H9 (cell line): ENCODE data around the gene GALNT17. TPM values are rescaled to one million over a fixed set of nuclear protein-coding genes. Genes with fewer than 3 reads are reported as not detected.

Source experiments
- DNase-seq: peaks from one replicate; pipeline ENCODE4 v3.0.0-alpha.2; 2017
- H2AFZ ChIP-seq: one replicate; pipeline ENCODE4 v1.6.1; 2013; ENCODE audit warnings: mild to moderate bottlenecking, low read length, control low read depth, moderate library complexity
- H2AK5ac ChIP-seq: 2 replicates; pipeline ENCODE4 v1.6.1; 2013; ENCODE audit warnings: low read length, control low read depth, mixed read lengths; ENCODE audit not compliant: insufficient read length
- H2BK120ac ChIP-seq: one replicate; pipeline ENCODE4 v1.6.1; 2013; ENCODE audit warnings: low read depth, mild to moderate bottlenecking, low read length, control low read depth, inconsistent platforms; ENCODE audit not compliant: poor library complexity, severe bottlenecking
- H2BK12ac ChIP-seq: 2 replicates; pipeline ENCODE4 v1.6.1; 2013; ENCODE audit warnings: low read length, control low read depth, mixed read lengths, low read depth; ENCODE audit not compliant: insufficient read length
- H2BK15ac ChIP-seq: 2 replicates; pipeline ENCODE4 v1.6.1; 2013; ENCODE audit warnings: low read depth, low read length, control low read depth
- H2BK20ac ChIP-seq: one replicate; pipeline ENCODE4 v1.6.1; 2013; ENCODE audit warnings: low read depth, mild to moderate bottlenecking, low read length, control low read depth, inconsistent platforms; ENCODE audit not compliant: poor library complexity, severe bottlenecking
- H2BK5ac ChIP-seq: 2 replicates; pipeline ENCODE4 v1.6.1; 2013; ENCODE audit warnings: low read length, control low read depth, mixed read lengths; ENCODE audit not compliant: insufficient read length
- H3K14ac ChIP-seq: 2 replicates; pipeline ENCODE4 v1.6.1; 2013; ENCODE audit warnings: low read length, control low read depth; ENCODE audit not compliant: insufficient read depth
- H3K18ac ChIP-seq: 2 replicates; pipeline ENCODE4 v1.6.1; 2013; ENCODE audit warnings: low read depth, mild to moderate bottlenecking, mixed read lengths, low read length, control low read depth; ENCODE audit not compliant: insufficient read length
- H3K23ac ChIP-seq: 2 replicates; pipeline ENCODE4 v1.6.1; 2013; ENCODE audit warnings: low read length, control low read depth, mixed read lengths, low read depth; ENCODE audit not compliant: insufficient read length
- H3K23me2 ChIP-seq: 2 replicates; pipeline ENCODE4 v1.6.1; 2013; ENCODE audit warnings: low read depth, mild to moderate bottlenecking, mixed read lengths, low read length, control low read depth; ENCODE audit not compliant: insufficient read length, poor library complexity, severe bottlenecking
- H3K27ac ChIP-seq: 2 replicates; pipeline ENCODE4 v1.5.1; 2013; ENCODE audit warnings: low read length, control low read depth, mixed read lengths, low read depth; ENCODE audit not compliant: insufficient read length
- H3K27me3 ChIP-seq: 2 replicates; pipeline ENCODE4 v1.6.1; 2013; ENCODE audit warnings: low read length, control low read depth, inconsistent platforms; ENCODE audit not compliant: insufficient read depth
- H3K4ac ChIP-seq: 2 replicates; pipeline ENCODE4 v1.6.1; 2013; ENCODE audit warnings: low read depth, mild to moderate bottlenecking, control low read depth, inconsistent platforms, low read length, moderate library complexity
- H3K4me1 ChIP-seq: 2 replicates; pipeline ENCODE4 v1.6.1; 2013; ENCODE audit warnings: low read length, control low read depth, inconsistent platforms; ENCODE audit not compliant: insufficient read depth
- H3K4me2 ChIP-seq: 2 replicates; pipeline ENCODE4 v1.6.1; 2013; ENCODE audit warnings: low read length, control low read depth, mixed read lengths; ENCODE audit not compliant: insufficient read length, insufficient read depth
- H3K56ac ChIP-seq: 2 replicates; pipeline ENCODE4 v1.6.1; 2013; ENCODE audit warnings: low read depth, mild to moderate bottlenecking, mixed read lengths, low read length, control low read depth; ENCODE audit not compliant: insufficient read length
- H3K79me1 ChIP-seq: 2 replicates; pipeline ENCODE4 v1.6.1; 2013; ENCODE audit warnings: low read depth, mild to moderate bottlenecking, moderate library complexity, low read length, control low read depth, inconsistent platforms; ENCODE audit not compliant: insufficient read depth, poor library complexity, severe bottlenecking
- H3K79me2 ChIP-seq: 2 replicates; pipeline ENCODE4 v1.6.1; 2013; ENCODE audit warnings: low read length, control low read depth, inconsistent platforms; ENCODE audit not compliant: insufficient read depth
- H3K9ac ChIP-seq: 2 replicates; pipeline ENCODE4 v1.6.1; 2013; ENCODE audit warnings: low read length, control low read depth, mixed read lengths; ENCODE audit not compliant: insufficient read length; ENCODE audit errors: extremely low read depth
- H3K9me3 ChIP-seq: one replicate; pipeline ENCODE4 v1.6.1; 2013; ENCODE audit warnings: low read depth, low read length, inconsistent platforms; ENCODE audit not compliant: control insufficient read depth
- H3T11ph ChIP-seq: one replicate; pipeline ENCODE4 v1.6.1; 2013; ENCODE audit warnings: mild to moderate bottlenecking, low read length, control low read depth, inconsistent platforms
- H4K20me1 ChIP-seq: one replicate; pipeline ENCODE4 v1.6.1; 2013; ENCODE audit not compliant: control insufficient read depth, insufficient read length, insufficient read depth
- H4K5ac ChIP-seq: 2 replicates; pipeline ENCODE4 v1.6.1; 2013; ENCODE audit warnings: low read depth, mild to moderate bottlenecking, mixed read lengths, low read length, control low read depth; ENCODE audit not compliant: insufficient read length
- H4K8ac ChIP-seq: replicated peaks from 2 replicates; pipeline ENCODE4 v1.6.1; 2013; ENCODE audit warnings: low read length, control low read depth, mixed read lengths, low read depth; ENCODE audit not compliant: insufficient read length
- H4K91ac ChIP-seq: 2 replicates; pipeline ENCODE4 v1.6.1; 2013; ENCODE audit warnings: low read depth, mild to moderate bottlenecking, moderate library complexity, mixed read lengths, low read length, control low read depth; ENCODE audit not compliant: insufficient read length
- H3K27ac Mint-ChIP-seq, 3 experiments: 2 replicates in 2 of 3; 3 replicates in 1 of 3; pipeline ENCODE4 v1.8.0; 2020 to 2021; ENCODE audit warnings: mixed read lengths in 3 of 3, mild to moderate bottlenecking in 1 of 3, moderate library complexity in 1 of 3
- H3K27me3 Mint-ChIP-seq: 2 replicates; pipeline ENCODE4 v1.8.0; 2021; ENCODE audit warnings: low read depth, mild to moderate bottlenecking, moderate library complexity, mixed read lengths
- H3K36me3 Mint-ChIP-seq, 3 experiments: 2 replicates in 2 of 3; 3 replicates in 1 of 3; pipeline ENCODE4 v1.8.0; 2020 to 2021; ENCODE audit warnings: low read depth in 3 of 3, mixed read lengths in 3 of 3; ENCODE audit not compliant: insufficient read depth in 1 of 3
- H3K4me1 Mint-ChIP-seq, 2 experiments: 2 replicates each; pipeline ENCODE4 v1.8.0; 2020; ENCODE audit warnings: mixed read lengths in 2 of 2
- H3K4me3 Mint-ChIP-seq, 2 experiments: 2 replicates in 1 of 2; 3 replicates in 1 of 2; pipeline ENCODE4 v1.8.0; 2020 to 2021; ENCODE audit warnings: mild to moderate bottlenecking in 2 of 2, mixed read lengths in 2 of 2, moderate library complexity in 1 of 2
- H3K9me3 Mint-ChIP-seq, 2 experiments: 2 replicates in 1 of 2; 3 replicates in 1 of 2; pipeline ENCODE4 v1.8.0; 2020; ENCODE audit warnings: mild to moderate bottlenecking in 2 of 2, mixed read lengths in 2 of 2, moderate library complexity in 1 of 2
- WGBS: extraction: QIAGEN DNeasy Blood & Tissue Kit; methylation state at CpG from one replicate; pipeline ENCODE4 v1.1.7; 2013; ENCODE audit warnings: missing lambda C conversion rate, low lambda C conversion rate, mixed read lengths; ENCODE audit not compliant: insufficient read length; ENCODE audit errors: extremely low coverage; 5-methylcytosine and 5-hydroxymethylcytosine counted together
- total RNA-seq: library from RNA; stranded (reverse); gene quantifications from 2 replicates; pipeline ENCODE4 v1.2.1, GENCODE V29; 2021
- TF ChIP-seq, protein P1 (sequence below): fragments of 200-600 bp; sonication (generic); conservative IDR thresholded peaks from 3 replicates; pipeline ENCODE4 v1.8.0; 2021; ENCODE audit warnings: antibody characterized with exemption, mild to moderate bottlenecking

GALNT17 gene
- total RNA-seq, 1 experiment from 2014 or later, result 43.2 TPM

- H3K9me3 Mint-ChIP-seq, result peaks cover 12% of the 10 kb centered on the region in 2 experiments
- H2AFZ ChIP-seq, result no peak overlapping the region
- H3K27me3 ChIP-seq, result no peaks in the 10 kb centered on the region
- no peak overlapping the region for H4K5ac ChIP-seq
- no CpG with 5 or more reads among the region's 4 CpGs for WGBS
- no peak for DNase-seq
- no peak overlapping the region for H3K56ac ChIP-seq
- no peak overlapping the region for H3K23ac ChIP-seq
- peaks cover 26 to 37% of the 10 kb centered on the region in 2 experiments for H3K4me1 Mint-ChIP-seq
- H3K36me3 Mint-ChIP-seq, result peaks cover 11 to 22% (median 21%) of the 10 kb centered on the region in 3 experiments
- H3K14ac ChIP-seq, result no peak overlapping the region
- no peak overlapping the region for H3K4me2 ChIP-seq
- no peak overlapping the region for H3K27ac ChIP-seq
- H3K9ac ChIP-seq, result no peak overlapping the region
- H3K23me2 ChIP-seq, result peaks cover 2% of the 10 kb centered on the region
- no peaks in the 10 kb centered on the region for H4K20me1 ChIP-seq
- no peak overlapping the region for H3K4me3 Mint-ChIP-seq
- H3K27ac Mint-ChIP-seq, result peak overlapping the region in 2 of 3 experiments; percentile 18 to 90; a peak in 2 of 7 replicates
- no peak overlapping the region for H4K8ac ChIP-seq
- no peak overlapping the region for H2AK5ac ChIP-seq
- H3K79me1 ChIP-seq, result peaks cover 14% of the 10 kb centered on the region
- H2BK15ac ChIP-seq, result no peak overlapping the region
- H3K79me2 ChIP-seq, result peaks cover 37% of the 10 kb centered on the region; the same call in 1 of the 2 replicates
- H3K27me3 Mint-ChIP-seq, result no peaks in the 10 kb centered on the region
- no peak overlapping the region for H2BK12ac ChIP-seq
- peaks cover 2% of the 10 kb centered on the region; the same call in 1 of the 2 replicates for H3K4me1 ChIP-seq
- no peak overlapping the region for H3K18ac ChIP-seq
- no peak overlapping the region for H2BK120ac ChIP-seq
- TF ChIP-seq, protein P1, sequence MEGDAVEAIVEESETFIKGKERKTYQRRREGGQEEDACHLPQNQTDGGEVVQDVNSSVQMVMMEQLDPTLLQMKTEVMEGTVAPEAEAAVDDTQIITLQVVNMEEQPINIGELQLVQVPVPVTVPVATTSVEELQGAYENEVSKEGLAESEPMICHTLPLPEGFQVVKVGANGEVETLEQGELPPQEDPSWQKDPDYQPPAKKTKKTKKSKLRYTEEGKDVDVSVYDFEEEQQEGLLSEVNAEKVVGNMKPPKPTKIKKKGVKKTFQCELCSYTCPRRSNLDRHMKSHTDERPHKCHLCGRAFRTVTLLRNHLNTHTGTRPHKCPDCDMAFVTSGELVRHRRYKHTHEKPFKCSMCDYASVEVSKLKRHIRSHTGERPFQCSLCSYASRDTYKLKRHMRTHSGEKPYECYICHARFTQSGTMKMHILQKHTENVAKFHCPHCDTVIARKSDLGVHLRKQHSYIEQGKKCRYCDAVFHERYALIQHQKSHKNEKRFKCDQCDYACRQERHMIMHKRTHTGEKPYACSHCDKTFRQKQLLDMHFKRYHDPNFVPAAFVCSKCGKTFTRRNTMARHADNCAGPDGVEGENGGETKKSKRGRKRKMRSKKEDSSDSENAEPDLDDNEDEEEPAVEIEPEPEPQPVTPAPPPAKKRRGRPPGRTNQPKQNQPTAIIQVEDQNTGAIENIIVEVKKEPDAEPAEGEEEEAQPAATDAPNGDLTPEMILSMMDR, result no peak
- H4K91ac ChIP-seq, result no peak overlapping the region
- H3K9me3 ChIP-seq, result no peaks in the 10 kb centered on the region
- H3T11ph ChIP-seq, result no peak overlapping the region
- H3K4ac ChIP-seq, result no peak overlapping the region
- H2BK20ac ChIP-seq, result no peak overlapping the region
- no peak overlapping the region for H2BK5ac ChIP-seq
Measured at GRCh38 chr7:71206184-71206583, 74.2 kb downstream of the GALNT17 start.
